ENCODE results near the gene MATR3. TPM values are rescaled to one million over a fixed set of nuclear protein-coding genes. Genes with fewer than 3 reads are reported as not detected.
"Not testable (repeated sequence)": the region's sequence is repeated elsewhere in the genome, so short reads cannot be mapped to it uniquely, and the experiment has no call there.

MATR3 gene
- polyA plus RNA-seq, 3 donors, result 576 to 652 (median 629) TPM

GRCh38 chr5:139268364-139269202, 25.0 kb upstream of the MATR3 start:
- DNase-seq, result no peak

DNA sequence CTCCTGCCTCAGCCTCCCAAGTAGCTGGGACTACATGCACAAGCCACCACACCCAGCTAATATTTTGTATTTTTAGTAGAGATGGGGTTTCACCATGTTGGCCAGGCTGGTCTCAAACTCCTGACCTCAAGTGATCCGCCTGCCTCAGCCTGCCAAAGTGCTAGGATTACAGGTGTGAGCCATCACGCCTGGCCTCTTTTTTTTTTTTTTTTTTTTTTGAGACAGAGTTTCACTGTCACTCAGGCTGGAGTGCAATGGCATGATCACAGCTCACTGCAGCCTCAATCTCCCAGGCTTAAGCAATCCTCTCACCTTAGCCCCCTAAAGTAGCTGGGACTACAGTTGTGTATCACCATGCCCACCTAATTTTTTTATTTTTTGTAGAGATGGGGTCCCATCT, 22.8 kb upstream of the MATR3 start:
- not testable (repeated sequence) for DNase-seq

DNA sequence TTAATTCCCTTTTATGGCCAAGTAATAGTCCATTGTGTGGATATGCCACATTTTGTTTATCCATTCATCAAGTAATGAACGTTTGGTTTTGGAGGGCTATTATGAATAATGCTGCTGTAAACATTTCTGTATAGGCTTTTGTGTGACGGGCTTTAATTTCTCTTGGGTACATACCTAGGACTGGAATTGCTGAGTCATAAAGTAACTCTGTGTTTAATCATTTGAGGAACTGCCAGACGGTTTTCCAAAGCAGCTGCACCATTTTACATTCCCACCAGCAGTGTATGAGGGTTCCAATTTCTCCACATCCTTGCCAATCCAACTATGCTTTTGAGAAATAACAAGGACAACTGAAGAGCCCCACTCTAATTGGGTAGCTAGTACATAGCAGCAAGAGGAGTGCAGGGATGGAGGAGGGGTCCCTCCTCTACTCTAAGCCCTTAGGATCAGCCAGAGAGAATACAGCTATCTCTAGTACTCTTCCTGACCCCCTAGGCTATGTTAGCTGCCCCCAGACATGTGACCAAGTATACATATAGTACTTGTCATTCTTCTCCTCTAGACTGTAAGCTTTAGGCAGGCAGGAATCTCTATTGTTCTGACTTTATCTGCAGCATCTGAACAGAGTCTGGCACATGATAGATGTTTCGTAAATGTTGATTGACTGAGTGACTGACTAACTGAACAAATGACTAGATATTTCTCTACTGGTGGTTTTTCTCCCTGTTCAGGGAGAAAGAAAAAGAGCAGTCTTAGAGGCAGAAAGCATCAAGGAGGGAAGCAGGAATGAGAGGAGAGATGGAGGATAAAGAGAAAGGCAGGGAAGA, 22.1 kb upstream of the MATR3 start:
- DNase-seq, result no peak

DNA sequence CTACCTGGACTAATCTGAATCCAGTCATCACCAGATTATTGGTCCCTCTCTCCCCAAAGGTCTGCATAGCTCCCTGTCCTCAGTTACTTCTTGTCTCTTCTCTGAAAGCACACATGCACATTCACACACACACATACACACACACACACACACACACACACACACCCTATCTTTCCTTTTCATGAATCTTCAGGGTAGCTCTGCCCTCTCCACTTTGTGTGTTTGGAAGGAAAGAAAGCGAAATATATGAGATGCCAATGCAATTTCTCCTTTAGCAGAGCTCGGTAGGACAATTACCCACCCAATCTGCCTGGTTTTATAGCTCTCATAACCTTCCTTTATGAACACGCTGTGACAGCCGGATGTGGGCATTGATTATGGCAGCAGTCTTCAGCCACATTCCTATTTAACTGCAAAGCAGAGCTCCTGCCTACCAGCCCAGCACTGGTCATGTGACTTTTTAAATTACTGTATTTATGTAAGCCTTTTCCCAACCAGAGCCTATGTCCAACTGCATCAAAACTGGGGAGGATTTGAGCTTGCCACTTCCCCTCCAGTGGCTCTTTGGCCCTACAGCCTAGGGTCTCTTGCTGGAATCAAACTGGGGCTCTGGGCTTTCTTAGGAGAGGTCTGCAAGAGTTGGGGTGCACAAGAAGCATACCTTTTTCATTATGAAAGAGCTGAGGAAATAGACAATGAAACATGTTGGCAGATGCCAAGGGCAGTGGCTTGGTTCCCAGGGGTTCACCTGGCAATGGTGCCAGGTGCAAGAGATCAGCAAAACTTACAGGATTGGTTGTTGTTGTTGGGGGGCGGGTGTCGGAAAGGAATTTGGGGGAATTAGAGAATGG, 20.8 kb upstream of the MATR3 start:
- DNase-seq, result no peak

DNA sequence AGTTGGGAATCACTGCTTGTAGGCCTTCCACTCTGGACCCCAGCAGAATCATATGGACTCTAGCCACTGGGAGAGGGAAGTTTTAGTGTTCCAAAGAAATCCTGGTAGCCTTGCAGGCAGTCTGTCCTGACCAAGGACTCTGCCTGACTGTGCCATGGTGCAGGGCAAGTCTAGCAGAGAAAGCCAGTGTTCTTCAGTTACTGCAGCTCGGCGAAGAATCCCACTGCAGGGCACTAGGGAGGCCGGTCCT, 20.3 kb upstream of the MATR3 start:
- DNase-seq, result no peak

- peak; percentile 77 for DNase-seq
Measured at GRCh38 chr5:139273572-139274289, 19.8 kb upstream of the MATR3 start.

- DNase-seq, result no peak
Measured at GRCh38 chr5:139275536-139275935, 18.0 kb upstream of the MATR3 start.

- DNase-seq, result no peak
Measured at GRCh38 chr5:139275956-139276355, 17.6 kb upstream of the MATR3 start.

GRCh38 chr5:139276426-139276825, 17.1 kb upstream of the MATR3 start:
- no peak for DNase-seq

GRCh38 chr5:139277171-139277570, 16.4 kb upstream of the MATR3 start:
- DNase-seq, result no peak

- no peak for DNase-seq
Measured at GRCh38 chr5:139278540-139279274, 14.8 kb upstream of the MATR3 start.

GRCh38 chr5:139282197-139282557, 11.4 kb upstream of the MATR3 start:
- no peak for DNase-seq

DNA sequence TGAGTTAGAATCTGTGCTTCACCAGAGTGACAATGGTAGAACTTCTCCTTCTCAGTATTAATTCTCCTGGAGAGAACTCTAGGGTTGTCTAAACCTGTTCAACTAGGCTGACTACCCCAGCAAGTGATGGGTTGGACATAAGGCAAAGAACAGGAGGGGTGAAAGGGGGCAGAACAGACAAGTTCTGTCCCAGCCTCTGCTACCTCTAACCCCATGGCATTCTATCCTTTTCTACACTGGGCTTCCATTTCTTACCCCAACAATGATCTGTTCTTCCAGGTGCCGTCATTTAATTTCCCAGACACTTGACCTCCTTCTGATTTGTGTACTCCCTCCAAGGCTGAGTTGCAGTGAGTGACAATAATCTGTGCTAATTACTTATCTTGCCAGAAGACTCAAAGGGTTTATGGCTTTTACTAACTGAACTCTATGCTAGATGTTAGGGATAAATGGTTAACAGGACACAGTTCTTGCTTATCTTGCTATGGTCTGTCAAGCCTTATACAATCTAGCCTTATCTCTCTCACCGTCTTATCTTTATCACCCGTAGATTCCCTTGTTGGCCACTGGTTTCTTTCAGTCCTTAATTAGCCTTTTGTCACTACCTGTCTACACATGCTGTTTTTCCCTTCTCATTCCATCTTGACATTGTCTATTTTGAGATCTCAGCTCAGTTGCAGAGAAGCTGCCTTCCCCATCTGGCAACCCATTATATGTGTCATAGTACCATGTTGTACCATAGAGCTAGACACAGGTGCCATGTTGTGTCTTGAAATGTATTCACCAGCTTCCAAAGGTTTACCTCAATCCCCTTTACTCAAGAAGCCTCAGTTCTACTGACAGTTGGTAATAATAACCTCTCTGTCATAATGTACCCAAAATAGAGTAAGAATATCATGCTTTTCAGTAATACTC, 10.0 kb upstream of the MATR3 start:
- DNase-seq, result no peak

- no peak for DNase-seq
Measured at GRCh38 chr5:139284295-139284694, 9.2 kb upstream of the MATR3 start.

DNA sequence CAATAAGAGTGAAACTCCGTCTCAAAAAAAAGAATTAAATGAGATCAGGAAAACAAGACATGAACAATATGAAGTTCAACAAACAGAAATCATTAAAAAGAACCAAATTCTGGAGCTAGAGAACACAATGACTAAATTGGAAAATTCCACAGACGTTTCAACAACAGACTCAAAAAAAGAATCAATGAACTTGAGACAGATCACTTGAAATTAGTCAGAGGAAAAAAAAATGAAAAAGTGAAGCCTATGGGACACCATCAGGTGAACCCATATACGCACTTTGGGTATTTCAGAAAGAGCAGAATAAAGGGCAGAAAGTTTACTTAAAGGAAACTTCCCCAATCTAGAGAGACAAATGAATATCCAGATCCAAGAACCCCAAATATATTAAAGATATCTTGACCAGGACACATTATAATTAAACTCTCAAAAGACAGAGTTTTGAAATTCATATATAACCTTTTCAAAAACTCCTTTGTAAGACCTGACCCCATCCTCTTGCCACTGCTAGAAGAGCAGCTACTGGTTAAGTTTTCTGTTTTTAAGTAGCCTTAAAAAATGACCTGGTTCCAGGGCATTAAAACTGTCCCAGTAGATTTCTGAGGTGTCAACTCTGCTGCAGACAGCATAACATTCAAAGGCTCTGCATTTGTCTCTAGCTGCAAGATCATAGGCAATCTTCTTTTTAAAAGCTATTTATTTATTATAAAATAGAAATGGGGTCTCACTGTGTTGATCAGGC, 7.7 kb upstream of the MATR3 start:
- no peak for DNase-seq

DNA sequence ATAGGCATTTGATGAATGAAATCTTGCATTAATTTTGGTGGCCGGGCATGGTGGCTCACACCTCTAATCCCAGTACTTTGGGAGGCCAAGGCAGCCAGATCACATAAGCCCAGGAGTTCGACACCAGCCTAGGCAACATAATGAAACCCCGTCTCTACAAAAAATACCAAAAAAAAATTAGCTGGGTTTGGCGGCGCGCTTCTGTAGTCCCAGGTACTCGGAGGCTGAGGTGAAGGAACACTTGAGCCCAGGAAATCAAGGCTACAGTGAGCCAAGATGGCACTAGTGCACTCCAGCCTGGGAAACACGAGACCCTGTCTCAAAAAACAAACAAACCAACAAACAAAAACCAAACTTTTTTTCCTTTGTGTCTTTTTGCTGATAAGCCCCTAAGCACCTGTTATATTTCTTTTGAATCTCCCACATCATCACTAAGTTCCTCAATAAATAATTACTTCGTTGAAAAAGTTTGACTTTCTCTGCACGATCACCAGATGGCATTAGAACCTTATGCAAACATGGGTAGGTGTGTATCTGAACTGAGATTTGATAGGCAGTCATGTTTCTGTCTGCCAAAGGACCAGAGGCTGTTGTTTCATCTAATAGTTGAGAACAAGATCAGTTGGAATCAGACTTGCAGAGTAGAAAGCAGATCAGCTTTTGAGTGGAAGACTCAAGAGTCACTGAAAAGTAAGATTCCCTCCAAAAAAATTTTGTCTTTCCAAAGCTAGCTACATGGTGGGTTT, 5.5 kb upstream of the MATR3 start:
- no peak for DNase-seq

- DNase-seq, result no peak
Measured at GRCh38 chr5:139291051-139291450, 2.5 kb upstream of the MATR3 start.

GRCh38 chr5:139293202-139293506, 386 bp upstream of the MATR3 start:
- no peak for DNase-seq
